HEK293 (cell line): ENCODE results near the gene VPS13C.

Experiments used
- CTCF ChIA-PET: fragments of 350-600 bp; formaldehyde crosslinking; extraction: SDS; loops from one replicate; lab custom pipeline; 2021; ENCODE audit warnings: antibody characterized with exemption; lab: Yijun Ruan, JAX
- POLR2A ChIA-PET: fragments of 300-600 bp; formaldehyde crosslinking; extraction: SDS; loops from one replicate; lab custom pipeline; 2020; ENCODE audit warnings: antibody characterized with exemption, inconsistent platforms; lab: Yijun Ruan, JAX
- H3K27ac ChIP-seq: fragments of 200-500 bp; sonication (Bioruptor generic); 2 replicates; pipeline ENCODE4 v1.5.1; 2014; ENCODE audit warnings: low read depth, low read length, control low read depth, inconsistent platforms; ENCODE audit errors: extremely low read depth
- H3K36me3 ChIP-seq, 2 experiments: fragments of 200-500 bp in 1 of 2; sonication (Bioruptor generic) in 1 of 2; 1 replicate in 1 of 2; 2 replicates in 1 of 2; pipeline ENCODE4 v1.5.1; 2014 to 2017; ENCODE audit warnings: inconsistent platforms in 2 of 2, low read length in 2 of 2; ENCODE audit not compliant: control insufficient read depth in 2 of 2, insufficient read depth in 1 of 2
- H3K4me1 ChIP-seq: fragments of 200-500 bp; sonication (Bioruptor generic); 2 replicates; pipeline ENCODE4 v1.5.1; 2014; ENCODE audit warnings: mild to moderate bottlenecking, low read length, inconsistent platforms; ENCODE audit not compliant: control insufficient read depth, insufficient read depth
- H3K4me3 ChIP-seq: 2 replicates; pipeline ENCODE4 v1.5.1; 2011; ENCODE audit warnings: low read depth, mild to moderate bottlenecking, control low read depth, low read length, moderate library complexity
- H3K9me3 ChIP-seq: fragments of 200-500 bp; sonication (Bioruptor generic); 2 replicates; pipeline ENCODE4 v1.5.1; 2014; ENCODE audit warnings: low read depth, low read length, inconsistent platforms; ENCODE audit not compliant: control insufficient read depth, insufficient read depth
- PRDM2 ChIP-seq: fragments of 450-650 bp; formaldehyde crosslinking; IDR thresholded peaks from 2 replicates; pipeline ENCODE4 v1.5.1; 2016; ENCODE audit warnings: missing biosample characterization, missing genetic modification characterization, borderline replicate concordance
- ZEB2 ChIP-seq: fragments of 450-650 bp; formaldehyde crosslinking; IDR thresholded peaks from 2 replicates; pipeline ENCODE4 v1.5.1; 2016; ENCODE audit warnings: missing biosample characterization, missing genetic modification characterization
- ZFP3 ChIP-seq: fragments of 450-650 bp; formaldehyde crosslinking; IDR thresholded peaks from 2 replicates; pipeline ENCODE4 v1.5.1; 2016; ENCODE audit warnings: low read depth, missing biosample characterization, missing genetic modification characterization
- ZNF23 ChIP-seq: fragments of 450-650 bp; formaldehyde crosslinking; IDR thresholded peaks from 2 replicates; pipeline ENCODE4 v1.5.1; 2016; ENCODE audit warnings: missing biosample characterization, missing genetic modification characterization, borderline replicate concordance
- ZNF280D ChIP-seq: fragments of 450-650 bp; formaldehyde crosslinking; IDR thresholded peaks from 2 replicates; pipeline ENCODE4 v1.5.1; 2016; ENCODE audit warnings: missing biosample characterization, missing genetic modification characterization
- ZNF292 ChIP-seq: fragments of 450-650 bp; formaldehyde crosslinking; IDR thresholded peaks from 2 replicates; pipeline ENCODE4 v1.5.1; 2016; ENCODE audit warnings: low read depth, missing biosample characterization, missing genetic modification characterization, borderline replicate concordance
- ZNF311 ChIP-seq: fragments of 450-650 bp; formaldehyde crosslinking; IDR thresholded peaks from 2 replicates; pipeline ENCODE4 v1.5.1; 2017; ENCODE audit warnings: missing biosample characterization, missing genetic modification characterization, borderline replicate concordance
- ZNF324 ChIP-seq: fragments of 450-650 bp; formaldehyde crosslinking; IDR thresholded peaks from 2 replicates; pipeline ENCODE4 v1.5.1; 2016; ENCODE audit warnings: missing biosample characterization, missing genetic modification characterization
- ZNF341 ChIP-seq: fragments of 450-650 bp; formaldehyde crosslinking; IDR thresholded peaks from 2 replicates; pipeline ENCODE4; 2016; ENCODE audit warnings: low read depth, missing biosample characterization, missing genetic modification characterization
- ZNF37A ChIP-seq: fragments of 450-650 bp; IDR thresholded peaks from 2 replicates; pipeline ENCODE4 v1.5.1; 2018; ENCODE audit warnings: missing biosample characterization, missing genetic modification characterization
- ZNF391 ChIP-seq: fragments of 450-650 bp; formaldehyde crosslinking; IDR thresholded peaks from 2 replicates; pipeline ENCODE4 v1.5.1; 2016; ENCODE audit warnings: low read depth, missing biosample characterization, missing genetic modification characterization, borderline replicate concordance
- ZNF426 ChIP-seq: fragments of 450-650 bp; formaldehyde crosslinking; IDR thresholded peaks from 2 replicates; pipeline ENCODE4 v1.5.1; 2017; ENCODE audit warnings: missing biosample characterization, missing genetic modification characterization, mild to moderate bottlenecking, inconsistent platforms, moderate library complexity
- ZNF521 ChIP-seq: fragments of 450-650 bp; formaldehyde crosslinking; IDR thresholded peaks from 2 replicates; pipeline ENCODE4 v1.5.1; 2017; ENCODE audit warnings: missing biosample characterization, mild to moderate bottlenecking, missing genetic modification characterization
- ZNF530 ChIP-seq: fragments of 450-650 bp; formaldehyde crosslinking; IDR thresholded peaks from 2 replicates; pipeline ENCODE4 v1.5.1; 2016; ENCODE audit warnings: low read depth, missing biosample characterization, missing genetic modification characterization
- ZNF549 ChIP-seq: fragments of 450-650 bp; IDR thresholded peaks from 2 replicates; pipeline ENCODE4 v1.5.1; 2018; ENCODE audit warnings: missing biosample characterization, missing genetic modification characterization, mild to moderate bottlenecking, inconsistent platforms, moderate library complexity
- ZNF623 ChIP-seq: fragments of 450-650 bp; formaldehyde crosslinking; IDR thresholded peaks from 2 replicates; pipeline ENCODE4 v1.5.1; 2016; ENCODE audit warnings: missing biosample characterization, missing genetic modification characterization
- ZNF654 ChIP-seq: fragments of 450-650 bp; formaldehyde crosslinking; IDR thresholded peaks from 2 replicates; pipeline ENCODE4 v1.5.1; 2016; ENCODE audit warnings: low read depth, missing biosample characterization, missing genetic modification characterization
- ZNF670 ChIP-seq: fragments of 450-650 bp; formaldehyde crosslinking; IDR thresholded peaks from 2 replicates; pipeline ENCODE4 v1.5.1; 2016; ENCODE audit warnings: missing biosample characterization, missing genetic modification characterization, low read depth
- ZNF701 ChIP-seq: fragments of 450-650 bp; formaldehyde crosslinking; IDR thresholded peaks from 2 replicates; pipeline ENCODE4 v1.5.1; 2016; ENCODE audit warnings: missing biosample characterization, missing genetic modification characterization
- ZNF792 ChIP-seq: fragments of 450-650 bp; formaldehyde crosslinking; IDR thresholded peaks from 2 replicates; pipeline ENCODE4 v1.5.1; 2016; ENCODE audit warnings: missing biosample characterization, missing genetic modification characterization
- ZXDB ChIP-seq: fragments of 450-650 bp; formaldehyde crosslinking; IDR thresholded peaks from 2 replicates; pipeline ENCODE4 v1.5.1; 2016; ENCODE audit warnings: missing biosample characterization, missing genetic modification characterization
- TF ChIP-seq, protein P1 (sequence below): fragments of 450-650 bp; formaldehyde crosslinking; IDR thresholded peaks from 2 replicates; pipeline ENCODE4 v1.5.1; 2016; ENCODE audit warnings: missing biosample characterization, missing genetic modification characterization

Gene VPS13C

DNA sequence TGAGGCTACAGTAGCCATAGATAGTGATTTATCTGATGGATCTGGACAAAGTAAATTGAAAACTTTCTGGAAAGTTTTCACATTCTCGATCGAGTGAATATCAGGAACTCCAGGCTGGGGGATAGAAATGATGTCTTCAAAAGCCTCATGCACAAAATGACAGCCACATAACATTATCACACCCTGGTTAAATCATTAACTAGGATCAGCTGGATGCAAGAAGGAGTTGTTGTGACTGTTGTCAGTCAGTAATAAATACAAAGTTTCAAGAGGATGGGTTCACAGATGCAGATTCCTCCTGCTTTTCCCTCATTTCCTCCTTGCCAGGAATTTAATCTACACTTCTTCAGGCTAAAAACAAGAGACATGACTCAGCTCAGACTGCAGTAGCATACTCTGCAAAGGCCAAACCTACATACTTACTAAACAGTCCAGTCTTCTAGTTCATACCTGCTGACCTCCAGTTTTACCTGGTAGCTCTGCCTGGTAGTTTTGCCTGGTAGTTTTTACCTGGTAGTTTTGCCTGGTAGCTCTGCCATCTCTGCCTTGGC, 47.4 kb upstream of the VPS13C start:
- ChIA-PET POLR2A (no interaction called here), CTCF (interaction anchor here (1.0 kb wide), 1 partner anchor 18 kb away, joined by 3 read pairs; no protein-coding TSS in a partner anchor)
- Histone ChIP-seq H3K4me3 (no peak overlapping the region), H3K4me1 (peaks cover 18% of the 10 kb centered on the region), H3K36me3 (no peaks in the 10 kb centered on the region), H3K9me3 (no peaks in the 10 kb centered on the region), H3K27ac (no peak overlapping the region)
- TF ChIP-seq ZNF37A (tag by site-specific recombination) (no peak), ZEB2 (tag by site-specific recombination) (no peak), ZNF311 (tag by site-specific recombination) (no peak)

- POLR2A ChIA-PET = no interaction called here
- CTCF ChIA-PET = no interaction called here
- Histone ChIP-seq H3K4me3 (no peak overlapping the region), H3K27ac (no peak overlapping the region), H3K4me1 (peaks cover 18% of the 10 kb centered on the region), H3K36me3 (no peaks in the 10 kb centered on the region), H3K9me3 (no peaks in the 10 kb centered on the region)
- no peak for TF ChIP-seq ZNF521 (tag by site-specific recombination)
- TF ChIP-seq ZNF670 (tag by site-specific recombination) = no peak
- no peak for TF ChIP-seq ZNF391
- TF ChIP-seq ZNF654 (tag by site-specific recombination) = no peak
- TF ChIP-seq, protein P1, sequence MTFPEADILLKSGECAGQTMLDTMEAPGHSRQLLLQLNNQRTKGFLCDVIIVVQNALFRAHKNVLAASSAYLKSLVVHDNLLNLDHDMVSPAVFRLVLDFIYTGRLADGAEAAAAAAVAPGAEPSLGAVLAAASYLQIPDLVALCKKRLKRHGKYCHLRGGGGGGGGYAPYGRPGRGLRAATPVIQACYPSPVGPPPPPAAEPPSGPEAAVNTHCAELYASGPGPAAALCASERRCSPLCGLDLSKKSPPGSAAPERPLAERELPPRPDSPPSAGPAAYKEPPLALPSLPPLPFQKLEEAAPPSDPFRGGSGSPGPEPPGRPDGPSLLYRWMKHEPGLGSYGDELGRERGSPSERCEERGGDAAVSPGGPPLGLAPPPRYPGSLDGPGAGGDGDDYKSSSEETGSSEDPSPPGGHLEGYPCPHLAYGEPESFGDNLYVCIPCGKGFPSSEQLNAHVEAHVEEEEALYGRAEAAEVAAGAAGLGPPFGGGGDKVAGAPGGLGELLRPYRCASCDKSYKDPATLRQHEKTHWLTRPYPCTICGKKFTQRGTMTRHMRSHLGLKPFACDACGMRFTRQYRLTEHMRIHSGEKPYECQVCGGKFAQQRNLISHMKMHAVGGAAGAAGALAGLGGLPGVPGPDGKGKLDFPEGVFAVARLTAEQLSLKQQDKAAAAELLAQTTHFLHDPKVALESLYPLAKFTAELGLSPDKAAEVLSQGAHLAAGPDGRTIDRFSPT (tag by site-specific recombination) = no peak
- no peak for TF ChIP-seq ZNF341 (tag by site-specific recombination)
- TF ChIP-seq ZXDB (tag by site-specific recombination) = no peak
- no peak for TF ChIP-seq ZNF23
- no peak for TF ChIP-seq ZNF426
- TF ChIP-seq ZNF701 (tag by site-specific recombination) = no peak
- no peak for TF ChIP-seq ZNF324
- no peak for TF ChIP-seq ZNF792 (tag by site-specific recombination)
- no peak for TF ChIP-seq PRDM2
- TF ChIP-seq ZNF280D (tag by site-specific recombination) = no peak
- TF ChIP-seq ZNF549 (tag by site-specific recombination) = no peak
- no peak for TF ChIP-seq ZNF530 (tag by site-specific recombination)
- no peak for TF ChIP-seq ZNF292
- TF ChIP-seq ZNF623 (tag by site-specific recombination) = no peak
- TF ChIP-seq ZFP3 (tag by site-specific recombination) = no peak
These were observed 45.8 kb upstream of the VPS13C start for GRCh38 chr15:62106096-62106495.
